GM18951 (cell line): ENCODE data around the gene MCM8.

Experiments used
- POLR2A ChIP-seq: IDR thresholded peaks from 4 replicates; pipeline ENCODE4 v1.6.1; 2011; ENCODE audit warnings: mild to moderate bottlenecking; ENCODE audit not compliant: insufficient read length, insufficient read depth; ENCODE audit errors: extremely low read depth
- in situ Hi-C: fragments of 300-500 bp; cut with MboI; formaldehyde crosslinking; loops from one replicate; pipeline ENCODE4 v1.12.0; 2022; ENCODE audit warnings: low sequenced_read_pairs, mixed read lengths, inconsistent platforms; ENCODE audit not compliant: unreplicated experiment

The MCM8 gene

DNA sequence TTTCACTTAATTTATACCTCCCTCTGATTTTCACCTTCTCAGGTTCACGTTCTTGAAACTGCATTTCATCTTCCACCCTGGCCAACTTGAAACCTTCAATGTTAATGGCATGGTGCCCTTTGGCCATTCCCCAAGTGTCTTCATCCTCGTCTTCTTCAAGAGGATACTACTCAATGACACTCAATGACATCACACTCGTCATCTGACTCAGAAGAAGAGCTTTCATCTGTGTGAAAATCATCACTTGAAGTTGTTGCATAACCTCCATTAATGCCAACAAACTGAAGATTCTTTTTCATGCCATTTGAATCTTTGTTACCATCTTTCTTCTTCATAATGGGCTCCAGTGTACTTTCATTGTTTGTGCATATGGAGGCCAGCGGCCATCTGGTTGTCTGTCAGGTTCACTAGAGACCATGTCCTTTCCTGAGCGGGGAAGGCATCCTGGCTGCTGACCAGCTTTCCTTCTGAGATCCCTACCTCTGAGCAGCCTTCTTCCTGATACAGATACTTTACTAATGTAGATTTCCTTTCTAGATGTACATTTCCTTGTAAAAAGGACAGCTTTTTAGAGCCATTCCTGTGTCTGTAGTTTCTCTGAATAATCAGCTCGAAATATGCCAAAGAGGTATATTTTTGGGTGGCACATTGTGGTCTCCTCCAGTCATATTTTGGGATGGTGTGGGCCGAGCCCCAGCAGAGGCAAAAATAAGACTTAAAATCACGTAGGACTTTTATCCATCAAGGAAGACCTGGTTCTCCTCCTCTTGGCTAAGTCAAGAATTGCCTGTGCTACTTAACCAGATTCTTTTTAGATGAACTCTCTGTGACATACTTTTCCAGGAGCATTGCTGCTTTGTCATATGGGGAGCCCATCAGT is 21.4 kb upstream of the MCM8 start:
- in situ Hi-C loops, result no loop called here
- TF ChIP-seq POLR2A, result no peak

DNA sequence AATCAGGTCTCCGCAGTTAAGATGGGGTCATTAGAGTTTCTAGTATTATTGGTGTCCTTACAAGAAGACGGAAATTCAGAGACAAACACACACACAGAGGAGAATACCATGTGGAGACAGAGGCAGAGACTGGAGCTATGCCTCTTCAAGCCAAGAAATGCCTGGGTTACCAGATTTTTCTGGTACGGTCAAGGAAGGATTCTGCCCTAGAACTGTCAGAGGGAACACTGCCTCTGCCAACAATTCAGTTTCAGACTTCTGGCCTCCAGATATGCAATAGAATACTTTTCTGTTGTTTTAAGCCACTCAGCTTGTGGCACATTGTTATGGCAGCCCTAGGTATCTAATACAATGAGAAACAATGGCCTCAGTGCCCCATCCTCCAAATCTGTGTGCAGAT is 19.0 kb upstream of the MCM8 start:
- no peak for TF ChIP-seq POLR2A
- in situ Hi-C loops, result loop anchor here (10.0 kb wide), 1 partner anchor 407 kb away; no protein-coding TSS in a partner anchor

GRCh38 chr20:5932796-5933195 is 17.7 kb upstream of the MCM8 start:
- in situ Hi-C loops, result loop anchor here (10.0 kb wide), 1 partner anchor 408 kb away; no protein-coding TSS in a partner anchor
- TF ChIP-seq POLR2A, result no peak

GRCh38 chr20:5933802-5934436 is 16.5 kb upstream of the MCM8 start:
- in situ Hi-C loops, result loop anchor here (10.0 kb wide), 1 partner anchor 409 kb away; no protein-coding TSS in a partner anchor
- TF ChIP-seq POLR2A, result no peak

- TF ChIP-seq POLR2A, result no peak
- in situ Hi-C loops, result loop anchor here (10.0 kb wide), 1 partner anchor 411 kb away; no protein-coding TSS in a partner anchor
Measured at GRCh38 chr20:5935384-5935783, 15.1 kb upstream of the MCM8 start.

DNA sequence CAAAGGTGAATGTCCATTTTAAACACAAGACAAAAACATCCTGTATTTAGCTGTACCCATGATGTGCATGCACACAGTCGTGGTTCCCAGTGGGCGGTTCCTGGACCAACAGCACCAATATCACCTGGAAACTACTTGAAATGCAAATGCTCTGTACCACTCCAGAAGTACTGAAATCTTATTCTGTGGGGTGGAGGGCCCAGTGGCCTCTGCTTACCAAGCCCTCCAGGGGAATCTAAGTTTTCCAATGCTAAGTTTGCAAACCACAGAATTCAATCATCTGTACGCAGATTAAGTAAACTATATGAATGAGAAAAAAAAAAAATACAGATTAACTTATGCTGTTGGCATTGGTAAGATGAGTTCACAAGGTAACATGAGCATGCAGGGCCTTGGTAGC is 14.2 kb upstream of the MCM8 start:
- in situ Hi-C loops, result loop anchor here (10.0 kb wide), 1 partner anchor 411 kb away; no protein-coding TSS in a partner anchor
- no peak for TF ChIP-seq POLR2A

GRCh38 chr20:5938456-5939029 is 11.9 kb upstream of the MCM8 start:
- no peak for TF ChIP-seq POLR2A
- in situ Hi-C loops, result loop anchor here (10.0 kb wide), 1 partner anchor 414 kb away; no protein-coding TSS in a partner anchor

GRCh38 chr20:5945963-5946362 is 4.5 kb upstream of the MCM8 start:
- in situ Hi-C loops, result no loop called here
- no peak for TF ChIP-seq POLR2A

DNA sequence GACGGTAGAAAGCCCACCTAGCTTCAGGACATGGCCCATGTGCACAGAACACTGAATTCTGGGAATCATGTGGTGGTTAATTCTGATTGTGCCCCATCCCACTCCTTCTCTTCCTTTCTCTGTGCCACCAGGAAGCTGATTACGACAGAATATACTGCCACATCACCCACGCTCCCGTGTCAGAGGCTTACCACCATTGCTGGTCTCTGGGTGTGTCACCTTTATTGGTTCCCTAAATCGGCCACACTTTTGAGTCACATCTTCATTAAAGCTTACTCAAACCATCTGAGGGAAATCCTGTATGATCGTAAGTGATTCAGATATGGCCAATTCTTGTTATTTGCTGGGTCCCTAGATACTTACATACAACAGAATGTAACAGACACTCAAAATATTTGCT is 3.2 kb upstream of the MCM8 start:
- TF ChIP-seq POLR2A, result no peak
- in situ Hi-C loops, result no loop called here

DNA sequence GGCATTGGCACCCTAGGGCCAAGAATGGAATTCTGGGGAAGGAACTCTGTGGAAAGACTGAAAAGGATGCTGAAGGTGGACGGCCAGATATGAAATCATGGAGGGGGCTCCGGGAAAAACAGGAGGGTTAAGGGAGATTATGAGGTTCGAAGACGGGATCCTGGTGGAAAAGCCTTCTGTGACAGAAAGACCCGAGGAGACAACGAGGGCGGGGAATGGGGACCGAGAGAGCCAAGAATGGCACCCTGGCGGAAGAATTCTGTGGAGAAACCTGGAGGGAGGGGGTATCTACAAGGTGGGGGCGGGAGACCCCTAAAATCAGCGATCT is 545 bp upstream of the MCM8 start:
- in situ Hi-C loops, result no loop called here
- TF ChIP-seq POLR2A, result no peak

- in situ Hi-C loops, result no loop called here
- TF ChIP-seq POLR2A, result no peak
Measured at GRCh38 chr20:5967469-5967868, 17.0 kb downstream of the MCM8 start.

GRCh38 chr20:5968462-5968861 is 18.0 kb downstream of the MCM8 start:
- no peak for TF ChIP-seq POLR2A
- in situ Hi-C loops, result no loop called here

GRCh38 chr20:5969348-5969935 is 19.0 kb downstream of the MCM8 start:
- in situ Hi-C loops, result no loop called here
- no peak for TF ChIP-seq POLR2A
